ENCODE results near the gene LRRD1. TPM values are rescaled to one million over a fixed set of nuclear protein-coding genes. Genes with fewer than 3 reads are reported as not detected.

Gene LRRD1
- total RNA-seq, 1 donor from 2014 or later = not detected

Other genes with a start within 250 kb of the LRRD1 start
- gene AKAP9, start 238.3 kb downstream of the LRRD1 start, total RNA-seq = 133 TPM
- 284 TPM for gene CYP51A1, start 44.7 kb downstream of the LRRD1 start, total RNA-seq
- gene KRIT1, start 66.8 kb upstream of the LRRD1 start, total RNA-seq = 52.3 TPM
- gene ANKIB1, start 66.8 kb upstream of the LRRD1 start, total RNA-seq = 55.9 TPM